Measurements from ENCODE around the gene URB2.

DNA sequence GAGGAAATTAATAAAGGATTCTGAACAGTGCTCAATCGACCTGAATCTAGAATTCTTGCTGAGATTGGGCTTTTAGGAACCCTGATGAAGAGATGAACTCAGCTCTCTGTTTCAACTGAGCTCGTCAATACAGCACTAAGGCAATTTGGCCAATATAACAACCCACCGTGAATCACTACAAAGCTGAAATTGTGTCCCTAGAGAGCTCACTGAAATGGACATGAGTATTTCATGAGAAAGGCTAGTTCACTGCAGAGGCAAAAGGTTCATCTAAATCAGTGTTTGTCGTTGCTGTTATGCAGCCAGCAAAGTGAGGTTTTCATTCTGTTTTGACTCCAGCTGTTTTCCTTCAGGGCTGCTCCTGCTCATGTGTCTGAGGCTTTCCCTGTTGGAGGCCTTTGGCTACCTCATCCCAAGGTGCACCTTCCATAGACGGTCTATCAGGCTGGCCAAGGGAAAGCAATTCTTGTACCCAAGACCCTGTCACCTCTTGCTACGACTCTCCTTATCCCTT lies 83.5 kb downstream of the URB2 start:
- TF ChIP-seq CTCF (IDR thresholded peaks at IDR 0.05) (no peak), POLR2A (IDR thresholded peaks at IDR 0.05) (no peak), POLR2AphosphoS5 (IDR thresholded peaks at IDR 0.05) (no peak), EP300 (IDR thresholded peaks at IDR 0.05; ENCODE audit: low read depth) (no peak)
